Activated CD8-positive, alpha-beta T cell treated with anti-CD3 and anti-CD28 coated beads, Interleukin-2, amount 10 ng/mL, durations not matched to agents 7 days and 5 days (primary cell): Measurements from ENCODE around the gene ATP2C1. TPM values are rescaled to one million over a fixed set of nuclear protein-coding genes. Genes with fewer than 3 reads are reported as not detected.

Source experiments
- ATAC-seq: fragments of 150-1000 bp; cut with Tn5 transposase; one replicate; pipeline ENCODE4 v1.10.0; 2021; ENCODE audit warnings: moderate library complexity
- CTCF ChIA-PET: fragments of 350-600 bp; sonication (Branson Sonifier 250); formaldehyde crosslinking; loops from one replicate; lab custom pipeline; 2021; ENCODE audit warnings: antibody characterized with exemption; lab: Charles Lee
- POLR2A ChIA-PET: fragments of 350-600 bp; sonication (Branson Sonifier 250); formaldehyde crosslinking; loops from one replicate; lab custom pipeline; 2021; ENCODE audit warnings: antibody characterized with exemption; lab: Charles Lee
- DNase-seq: peaks from one replicate; pipeline ENCODE4 v3.0.0-alpha.2; 2020
- H3K27ac Mint-ChIP-seq: one replicate; pipeline ENCODE4 v1.8.0; 2021; ENCODE audit warnings: mild to moderate bottlenecking, mixed read lengths
- H3K27me3 Mint-ChIP-seq: one replicate; pipeline ENCODE4 v1.8.0; 2021; ENCODE audit warnings: low read depth, mixed read lengths
- H3K36me3 Mint-ChIP-seq: one replicate; pipeline ENCODE4 v1.8.0; 2021; ENCODE audit warnings: low read depth, mixed read lengths
- H3K4me1 Mint-ChIP-seq: one replicate; pipeline ENCODE4 v1.8.0; 2021; ENCODE audit warnings: low read depth, mixed read lengths
- H3K4me3 Mint-ChIP-seq: one replicate; pipeline ENCODE4 v1.8.0; 2021; ENCODE audit warnings: mild to moderate bottlenecking, mixed read lengths
- H3K9me3 Mint-ChIP-seq: one replicate; pipeline ENCODE4 v1.8.0; 2022; ENCODE audit warnings: mixed read lengths; ENCODE audit not compliant: insufficient read depth
- total RNA-seq, 2 experiments: library from RNA; stranded (reverse); gene quantifications; one replicate each; pipeline ENCODE4 v1.2.3, GENCODE V29; 2021

Gene ATP2C1
- total RNA-seq, 2 experiments from 2014 or later: 45.5 to 52.7 TPM

DNA sequence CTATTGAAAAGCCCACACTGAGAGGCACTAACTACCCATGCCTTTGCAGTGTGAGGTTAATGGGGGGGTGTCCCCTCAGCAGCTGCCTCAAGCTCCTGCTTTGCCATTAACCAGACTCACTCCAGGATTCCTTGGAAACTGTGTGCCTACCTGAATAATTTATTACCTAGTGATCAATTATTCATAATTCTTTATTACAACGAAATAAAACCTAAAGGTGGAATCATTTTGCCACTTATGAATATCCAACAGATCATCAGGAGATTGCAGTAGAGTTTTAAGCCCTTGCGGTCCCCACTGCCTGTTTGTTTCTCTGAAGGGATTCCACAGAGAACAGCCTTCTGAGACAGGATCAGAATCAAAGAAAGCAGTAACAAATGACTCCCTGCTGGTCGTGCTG, 156.1 kb downstream of the ATP2C1 start:
- Mint-ChIP-seq H3K4me1 (peaks cover 19% of the 10 kb centered on the region), H3K4me3 (no peak overlapping the region), H3K36me3 (peaks cover 6% of the 10 kb centered on the region), H3K27me3 (peaks cover 7% of the 10 kb centered on the region), H3K9me3 (peaks cover 2% of the 10 kb centered on the region), H3K27ac (no peak overlapping the region)
- DNase-seq (no peak), ATAC-seq (no peak)
- ChIA-PET CTCF (no interaction called here), POLR2A (no interaction called here)

DNA sequence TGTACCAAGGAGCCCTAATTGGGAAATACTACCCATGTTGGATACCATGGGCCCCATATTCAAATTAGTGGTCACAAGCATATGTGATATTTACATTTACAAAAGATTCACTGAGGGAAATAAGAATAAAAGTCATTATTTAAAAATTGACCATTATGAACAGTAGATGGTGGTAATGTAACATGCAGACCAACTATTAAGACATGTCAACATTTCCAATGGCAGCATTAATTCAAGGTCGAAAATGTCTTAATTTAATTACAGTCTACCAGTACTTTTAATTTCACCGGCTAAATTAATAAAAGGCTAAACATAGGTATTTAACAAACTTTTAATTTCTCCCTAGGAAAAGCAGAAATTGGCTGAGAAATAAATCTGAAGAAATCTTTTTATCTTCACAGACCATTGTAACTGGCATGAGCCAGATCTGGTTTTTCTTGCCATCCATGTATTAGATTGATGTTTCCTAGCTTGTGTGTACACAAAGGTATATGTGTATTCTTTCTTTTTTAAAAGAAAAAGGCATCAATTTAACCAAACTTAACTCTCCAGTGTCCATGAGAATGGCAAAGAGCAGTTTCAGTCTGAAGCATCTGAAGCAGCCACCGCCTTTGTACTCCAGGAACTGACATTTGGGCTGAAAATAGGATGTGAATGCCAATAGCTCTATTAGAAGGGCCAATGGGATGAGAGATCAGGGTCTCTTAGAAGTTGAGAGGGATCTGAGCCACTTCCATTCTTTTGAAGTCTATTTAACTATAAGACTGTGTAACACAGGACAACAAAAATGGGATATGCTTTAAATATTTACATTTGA, 159.4 kb downstream of the ATP2C1 start:
- Mint-ChIP-seq H3K9me3 (no peaks in the 10 kb centered on the region), H3K27ac (no peak overlapping the region), H3K4me3 (no peak overlapping the region), H3K36me3 (peaks cover 2% of the 10 kb centered on the region), H3K27me3 (no peaks in the 10 kb centered on the region), H3K4me1 (peaks cover 5% of the 10 kb centered on the region)
- ChIA-PET CTCF (interaction anchor here (0.7 kb wide), 1 partner anchor 20 kb away, joined by 4 read pairs; no protein-coding TSS in a partner anchor), POLR2A (no interaction called here)
- ATAC-seq: no peak
- DNase-seq: no peak

Other genes starting within 250 kb of the ATP2C1 start
- 10 to 100 TPM; 24.1 to 24.6 TPM for gene PIK3R4, start 147.3 kb upstream of the ATP2C1 start, total RNA-seq
- gene ASTE1, start 132.7 kb downstream of the ATP2C1 start, total RNA-seq: 10 to 100 TPM; 11.7 to 14.0 TPM
- gene NEK11, start 132.8 kb downstream of the ATP2C1 start, total RNA-seq: 1 to 10 TPM in 1 of 2 experiments, under 1 TPM in 1; 0.58 to 1.7 TPM